ENCODE measurements around the gene MUC6.

Gene MUC6

DNA sequence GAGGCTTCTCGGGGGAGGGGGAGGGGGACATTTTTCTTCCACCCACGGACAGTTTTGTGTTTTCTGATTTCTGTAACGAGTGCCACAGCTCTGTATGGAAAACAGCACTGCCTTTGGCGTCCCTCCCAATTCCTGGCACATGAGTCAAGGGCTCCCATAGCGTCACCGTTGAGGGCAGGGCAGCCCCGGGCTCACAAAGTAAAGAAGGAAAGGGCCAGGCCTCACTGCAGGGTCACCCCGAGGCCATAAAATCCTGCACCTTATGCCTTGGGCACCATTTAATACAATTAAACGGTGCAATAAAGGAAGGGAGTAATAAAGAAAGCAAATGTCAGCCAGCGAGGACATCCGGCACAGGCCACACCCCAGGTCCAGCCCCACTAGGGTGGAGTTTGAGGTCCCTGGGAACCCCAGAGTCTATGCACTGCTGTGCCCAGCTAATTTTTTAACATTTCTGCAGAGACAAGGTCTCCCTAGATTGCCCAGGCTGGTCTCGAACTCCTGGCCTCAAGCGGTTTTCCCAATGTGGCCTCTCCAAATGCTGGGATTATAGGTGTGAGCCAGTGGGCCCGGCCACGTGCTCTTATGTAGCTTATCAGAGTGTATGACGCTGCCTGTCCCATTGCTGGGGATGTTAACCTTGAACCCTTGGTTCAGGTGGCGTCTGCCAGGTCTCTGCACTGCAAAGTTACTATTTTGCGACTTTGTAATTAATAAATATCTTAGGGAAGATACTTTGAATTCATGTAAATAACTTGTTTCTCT lies 24.5 kb upstream of the MUC6 start:
- no peak overlapping the region for H3K4me3 ChIP-seq (ENCODE audit: low read length)
- no peak for TF ChIP-seq CTCF (IDR thresholded peaks at IDR 0.05; ENCODE audit: insufficient read depth, low read depth, low read length, missing control alignments)
- peak; percentile 76 for DNase-seq (ENCODE audit: low read depth)

- H3K4me3 ChIP-seq (ENCODE audit: low read length) = no peak overlapping the region
- TF ChIP-seq CTCF (IDR thresholded peaks at IDR 0.05; ENCODE audit: insufficient read depth, low read depth, low read length, missing control alignments) = no peak
- DNase-seq (ENCODE audit: low read depth) = no peak
Measured at GRCh38 chr11:1060410-1060809, 23.9 kb upstream of the MUC6 start.

DNA sequence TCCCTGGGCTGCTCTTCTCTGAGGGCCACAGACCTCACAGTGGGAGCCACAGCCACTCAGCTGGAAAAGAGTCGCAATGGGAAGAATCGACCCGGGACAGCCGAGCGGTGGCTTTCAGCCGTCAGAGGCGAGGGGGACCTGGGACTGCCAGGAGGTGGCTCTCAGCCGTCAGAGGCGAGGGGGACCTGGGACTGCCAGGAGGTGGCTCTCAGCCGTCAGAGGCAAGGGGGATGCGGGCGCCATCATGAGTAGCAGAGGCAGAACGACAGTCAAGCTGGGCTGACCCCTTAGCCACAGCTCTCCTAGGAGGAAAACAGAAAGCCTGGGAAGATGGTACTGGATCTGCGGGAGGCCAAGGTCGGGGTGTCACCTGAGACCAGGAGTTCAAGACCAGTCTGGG lies 23.2 kb upstream of the MUC6 start:
- no peak for TF ChIP-seq CTCF (IDR thresholded peaks at IDR 0.05; ENCODE audit: insufficient read depth, low read depth, low read length, missing control alignments)
- DNase-seq (ENCODE audit: low read depth) = no peak
- H3K4me3 ChIP-seq (ENCODE audit: low read length) = no peak overlapping the region

DNA sequence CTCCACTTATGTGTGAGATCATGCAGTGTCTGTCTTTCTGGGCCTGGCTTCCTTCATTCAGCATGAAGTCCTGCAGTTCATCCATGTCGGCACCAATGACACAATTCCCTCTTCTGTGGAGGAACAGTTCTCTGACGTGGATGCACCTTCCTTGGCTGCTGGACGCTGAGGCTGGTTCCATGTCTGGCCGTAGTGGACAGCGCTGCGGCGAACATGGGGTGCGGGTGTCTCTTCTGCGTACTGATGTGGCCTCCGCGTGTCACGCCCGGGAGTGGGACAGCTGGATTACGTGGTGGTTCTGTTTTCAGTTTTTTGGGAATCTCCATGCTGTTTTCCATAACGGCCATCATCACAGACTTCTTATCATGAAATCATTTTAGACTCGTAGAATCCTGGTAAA lies 21.3 kb upstream of the MUC6 start:
- H3K4me3 ChIP-seq (ENCODE audit: low read length) = no peak overlapping the region
- TF ChIP-seq CTCF (IDR thresholded peaks at IDR 0.05; ENCODE audit: insufficient read depth, low read depth, low read length, missing control alignments) = no peak
- no peak for DNase-seq (ENCODE audit: low read depth)

DNA sequence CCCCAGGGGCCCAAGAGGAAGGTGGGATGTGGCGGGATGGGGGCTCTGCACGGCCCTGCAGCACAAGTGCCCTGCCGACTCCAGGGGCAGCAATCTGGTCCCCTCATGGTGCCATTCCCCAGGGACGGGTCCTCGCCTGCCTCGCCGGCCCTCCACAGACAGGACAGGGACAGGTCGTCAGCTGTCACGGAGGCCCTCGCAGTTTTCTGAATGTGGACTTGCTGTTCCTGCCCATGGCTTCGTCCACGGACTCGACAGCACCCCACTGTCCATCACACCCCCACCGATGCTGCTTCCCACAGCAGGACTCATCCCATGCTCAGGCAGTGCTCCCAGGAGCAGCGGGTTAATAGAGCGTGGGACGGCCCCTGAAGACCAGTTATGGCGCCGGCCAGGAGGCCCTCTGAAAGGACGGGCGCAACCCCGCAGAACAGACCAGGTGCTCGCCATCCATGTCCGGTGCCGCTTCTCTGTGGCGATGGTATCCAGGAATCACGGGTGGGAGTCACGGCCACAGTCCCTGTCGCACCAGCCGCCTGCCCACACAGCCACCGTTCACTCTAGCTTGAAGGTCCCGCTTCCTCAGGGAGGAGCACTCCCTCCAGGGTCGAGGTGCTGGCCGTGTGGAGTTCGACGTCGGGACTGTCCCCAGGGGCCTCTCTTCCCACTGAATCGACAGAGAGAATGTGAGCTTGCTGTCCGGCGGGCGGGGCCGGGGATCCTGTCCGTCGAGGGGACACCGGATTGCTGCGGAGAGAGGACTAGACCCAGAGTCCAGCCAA lies 19.7 kb upstream of the MUC6 start:
- no peak for TF ChIP-seq CTCF (IDR thresholded peaks at IDR 0.05; ENCODE audit: insufficient read depth, low read depth, low read length, missing control alignments)
- no peak for DNase-seq (ENCODE audit: low read depth)
- H3K4me3 ChIP-seq (ENCODE audit: low read length) = no peak overlapping the region

DNA sequence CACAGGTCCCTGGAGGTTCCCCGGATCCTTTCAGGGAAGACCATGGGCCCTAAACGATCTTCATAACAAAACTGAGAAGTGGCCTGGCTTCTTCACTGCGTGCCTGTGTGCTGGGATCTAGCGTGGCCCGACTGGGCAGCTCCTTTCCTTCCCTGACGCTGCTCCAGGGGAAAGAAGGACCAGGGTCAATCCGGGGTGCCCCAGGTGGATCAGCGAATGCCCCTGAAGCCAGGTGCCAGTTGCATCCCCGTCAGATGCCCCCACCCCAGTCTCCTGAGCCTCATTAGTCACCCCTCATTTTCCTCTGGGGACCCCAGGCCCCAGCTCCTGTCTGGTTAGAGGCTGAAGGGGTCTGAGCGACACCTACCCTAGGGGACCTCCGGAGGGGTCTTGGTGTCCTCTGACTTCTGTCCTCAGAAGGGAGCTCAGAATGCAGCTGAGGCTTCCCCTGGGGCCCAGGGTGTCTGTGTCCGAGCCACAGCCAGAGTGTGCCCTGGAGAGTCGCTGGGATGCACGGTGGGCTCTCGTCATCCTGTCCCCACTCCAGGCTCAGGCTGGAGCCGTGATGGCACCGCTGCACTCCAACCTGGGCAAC lies 18.7 kb upstream of the MUC6 start:
- H3K4me3 ChIP-seq (ENCODE audit: low read length) = no peak overlapping the region
- no peak for TF ChIP-seq CTCF (IDR thresholded peaks at IDR 0.05; ENCODE audit: insufficient read depth, low read depth, low read length, missing control alignments)
- DNase-seq (ENCODE audit: low read depth) = no peak

Measured in epithelial cell of esophagus (primary cell).